Measurements from ENCODE around the gene FEM1A. TPM values are rescaled to one million over a fixed set of nuclear protein-coding genes. Genes with fewer than 3 reads are reported as not detected.

Gene FEM1A
- total RNA-seq, 6 experiments from 2014 or later, result 4.7 to 11.9 (median 5.6) TPM

- Histone ChIP-seq H3K9me3 (no peaks in the 10 kb centered on the region), H3K36me3 (no peaks in the 10 kb centered on the region), H3K27me3 (no peaks in the 10 kb centered on the region), H3K4me3 (no peak overlapping the region), H3K4me1 (no peaks in the 10 kb centered on the region), H3K27ac (no peak overlapping the region)
- no peak for TF ChIP-seq POLR2A (IDR thresholded peaks at IDR 0.05)
- TF ChIP-seq CTCF (IDR thresholded peaks at IDR 0.05), result no peak
- 54% methylated on average over 4 of the region's 8 CpGs for WGBS (ENCODE audit: insufficient coverage, low coverage, low lambda C conversion rate, missing lambda C conversion rate)
- ATAC-seq (no peak), DNase-seq (no peak)
- intact Hi-C loops (cut with DNase I), result no loop called here
These were observed 45.5 kb upstream of the FEM1A start for GRCh38 chr19:4745986-4746385.

GRCh38 chr19:4748185-4748584, 43.3 kb upstream of the FEM1A start:
- no peak for TF ChIP-seq POLR2A (IDR thresholded peaks at IDR 0.05)
- no peak for TF ChIP-seq CTCF (IDR thresholded peaks at IDR 0.05)
- Histone ChIP-seq H3K36me3 (no peaks in the 10 kb centered on the region), H3K27ac (no peak overlapping the region), H3K4me3 (no peak overlapping the region), H3K9me3 (no peaks in the 10 kb centered on the region), H3K27me3 (no peaks in the 10 kb centered on the region), H3K4me1 (no peaks in the 10 kb centered on the region)
- DNase-seq, result no peak
- WGBS (ENCODE audit: insufficient coverage, low coverage, low lambda C conversion rate, missing lambda C conversion rate), result 24% methylated on average over 10 of the region's 11 CpGs
- ATAC-seq, result no peak
- intact Hi-C loops (cut with DNase I), result no loop called here

GRCh38 chr19:4748589-4748988, 42.9 kb upstream of the FEM1A start:
- no peak overlapping the region for H3K27ac ChIP-seq
- H3K4me1 ChIP-seq, result no peaks in the 10 kb centered on the region
- H3K36me3 ChIP-seq, result no peaks in the 10 kb centered on the region
- H3K27me3 ChIP-seq, result no peaks in the 10 kb centered on the region
- ATAC-seq, result no peak
- DNase-seq, result no peak
- TF ChIP-seq CTCF (IDR thresholded peaks at IDR 0.05) (no peak), POLR2A (IDR thresholded peaks at IDR 0.05) (no peak)
- intact Hi-C loops (cut with DNase I), result no loop called here
- 43% methylated on average over 9 of the region's 9 CpGs for WGBS (ENCODE audit: insufficient coverage, low coverage, low lambda C conversion rate, missing lambda C conversion rate)
- no peak overlapping the region for H3K4me3 ChIP-seq
- H3K9me3 ChIP-seq, result no peaks in the 10 kb centered on the region

- Histone ChIP-seq H3K9me3 (no peaks in the 10 kb centered on the region), H3K4me1 (no peaks in the 10 kb centered on the region), H3K4me3 (no peak overlapping the region), H3K36me3 (no peaks in the 10 kb centered on the region), H3K27ac (no peak overlapping the region), H3K27me3 (no peaks in the 10 kb centered on the region)
- TF ChIP-seq CTCF (IDR thresholded peaks at IDR 0.05) (no peak), POLR2A (IDR thresholded peaks at IDR 0.05) (no peak)
- DNase-seq, result no peak
- intact Hi-C loops (cut with DNase I), result no loop called here
- no peak for ATAC-seq
- 61% methylated on average over 6 of the region's 18 CpGs for WGBS (ENCODE audit: insufficient coverage, low coverage, low lambda C conversion rate, missing lambda C conversion rate)
These were observed 41.5 kb upstream of the FEM1A start for GRCh38 chr19:4749870-4750590.

Data from right lobe of liver (tissue), 6 donors.